GM19438 (cell line): Measurements from ENCODE around the gene GPR87.

ENCODE experiments used
- ATAC-seq: cut with Tn5 transposase; IDR thresholded peaks from one replicate; pipeline ENCODE4 v1.9.1; 2021; ENCODE audit warnings: low read depth; ENCODE audit not compliant: unreplicated experiment

Gene GPR87

GRCh38 chr3:151318313-151318712 is 1.7 kb upstream of the GPR87 start:
- ATAC-seq, result no peak

GRCh38 chr3:151315846-151316245 is 774 bp downstream of the GPR87 start:
- no peak for ATAC-seq

GRCh38 chr3:151315136-151315535 is 1.5 kb downstream of the GPR87 start:
- ATAC-seq, result no peak

- ATAC-seq, result no peak
Measured at GRCh38 chr3:151314593-151314992, 2.0 kb downstream of the GPR87 start.

- ATAC-seq, result no peak
Measured at GRCh38 chr3:151314137-151314536, 2.5 kb downstream of the GPR87 start.

GRCh38 chr3:151312972-151313371 is 3.6 kb downstream of the GPR87 start:
- no peak for ATAC-seq

- no peak for ATAC-seq
Measured at GRCh38 chr3:151309566-151309965, 7.1 kb downstream of the GPR87 start.

GRCh38 chr3:151307583-151308488 is 8.8 kb downstream of the GPR87 start:
- ATAC-seq, result no peak

- ATAC-seq, result no peak
Measured at GRCh38 chr3:151307131-151307530, 9.5 kb downstream of the GPR87 start.

GRCh38 chr3:151306168-151306810 is 10.3 kb downstream of the GPR87 start:
- ATAC-seq, result no peak

GRCh38 chr3:151305775-151306151 is 10.9 kb downstream of the GPR87 start:
- no peak for ATAC-seq

- no peak for ATAC-seq
Measured at GRCh38 chr3:151305060-151305774, 11.4 kb downstream of the GPR87 start.

- ATAC-seq, result no peak
Measured at GRCh38 chr3:151303751-151304150, 12.9 kb downstream of the GPR87 start.

- ATAC-seq, result no peak
Measured at GRCh38 chr3:151301787-151302186, 14.8 kb downstream of the GPR87 start.

GRCh38 chr3:151300539-151300938 is 16.1 kb downstream of the GPR87 start:
- ATAC-seq, result no peak

- no peak for ATAC-seq
Measured at GRCh38 chr3:151299006-151299405, 17.6 kb downstream of the GPR87 start.

- no peak for ATAC-seq
Measured at GRCh38 chr3:151297429-151297828, 19.2 kb downstream of the GPR87 start.

GRCh38 chr3:151296226-151296625 is 20.4 kb downstream of the GPR87 start:
- no peak for ATAC-seq

GRCh38 chr3:151293127-151293526 is 23.5 kb downstream of the GPR87 start:
- no peak for ATAC-seq

- no peak for ATAC-seq
Measured at GRCh38 chr3:151290673-151291072, 25.9 kb downstream of the GPR87 start.

GRCh38 chr3:151289445-151289844 is 27.2 kb downstream of the GPR87 start:
- no peak for ATAC-seq
